A673 (cell line): ENCODE measurements around the gene HSD17B13.

Experiments used
- EZH2 ChIP-seq: fragments of 200-600 bp; sonication (generic); IDR thresholded peaks from 2 replicates; pipeline ENCODE4 v1.6.1; 2017; ENCODE audit warnings: borderline replicate concordance, low read depth, mild to moderate bottlenecking, mixed read lengths, antibody characterized with exemption, low read length; ENCODE audit not compliant: poor library complexity, severe bottlenecking
- TF ChIP-seq, protein P1 (sequence below): fragments of 300-800, 200-600 bp; sonication (generic); conservative IDR thresholded peaks from 2 replicates; pipeline ENCODE4 v1.5.1; 2017; ENCODE audit warnings: low read depth, mild to moderate bottlenecking, antibody characterized with exemption, low read length, moderate library complexity, mixed read lengths

DNA sequence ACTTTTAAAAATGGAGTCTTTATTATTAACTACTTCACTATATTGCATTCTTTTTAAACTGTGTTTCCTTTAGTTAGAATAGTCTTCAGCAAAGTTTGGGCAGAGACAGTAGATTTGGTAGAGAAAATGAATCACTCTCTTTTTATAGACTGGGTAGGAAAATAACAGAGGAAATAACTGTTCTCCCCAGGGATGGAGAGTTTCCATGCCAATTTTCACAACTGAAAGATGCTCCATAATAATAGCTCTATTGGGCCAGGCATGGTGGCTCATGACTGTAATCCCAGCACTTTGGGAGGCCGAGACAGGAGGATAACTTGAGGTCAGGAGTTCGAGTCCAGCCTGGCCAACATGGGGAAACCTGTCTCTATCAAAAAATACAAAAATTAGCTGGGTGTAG, 13.1 kb downstream of the HSD17B13 start:
- TF ChIP-seq, protein P1, sequence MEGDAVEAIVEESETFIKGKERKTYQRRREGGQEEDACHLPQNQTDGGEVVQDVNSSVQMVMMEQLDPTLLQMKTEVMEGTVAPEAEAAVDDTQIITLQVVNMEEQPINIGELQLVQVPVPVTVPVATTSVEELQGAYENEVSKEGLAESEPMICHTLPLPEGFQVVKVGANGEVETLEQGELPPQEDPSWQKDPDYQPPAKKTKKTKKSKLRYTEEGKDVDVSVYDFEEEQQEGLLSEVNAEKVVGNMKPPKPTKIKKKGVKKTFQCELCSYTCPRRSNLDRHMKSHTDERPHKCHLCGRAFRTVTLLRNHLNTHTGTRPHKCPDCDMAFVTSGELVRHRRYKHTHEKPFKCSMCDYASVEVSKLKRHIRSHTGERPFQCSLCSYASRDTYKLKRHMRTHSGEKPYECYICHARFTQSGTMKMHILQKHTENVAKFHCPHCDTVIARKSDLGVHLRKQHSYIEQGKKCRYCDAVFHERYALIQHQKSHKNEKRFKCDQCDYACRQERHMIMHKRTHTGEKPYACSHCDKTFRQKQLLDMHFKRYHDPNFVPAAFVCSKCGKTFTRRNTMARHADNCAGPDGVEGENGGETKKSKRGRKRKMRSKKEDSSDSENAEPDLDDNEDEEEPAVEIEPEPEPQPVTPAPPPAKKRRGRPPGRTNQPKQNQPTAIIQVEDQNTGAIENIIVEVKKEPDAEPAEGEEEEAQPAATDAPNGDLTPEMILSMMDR, result no peak
- TF ChIP-seq EZH2, result no peak
